ENCODE measurements around the gene PRLR. TPM values are rescaled to one million over a fixed set of nuclear protein-coding genes. Genes with fewer than 3 reads are reported as not detected.

Gene PRLR
- total and polyA plus RNA-seq, 2 of the 13 experiments (the other 11 are each of a cell fraction or from before 2014, with no cell fraction given) = 12.2 to 13.3 TPM

- TF ChIP-seq, protein P1, sequence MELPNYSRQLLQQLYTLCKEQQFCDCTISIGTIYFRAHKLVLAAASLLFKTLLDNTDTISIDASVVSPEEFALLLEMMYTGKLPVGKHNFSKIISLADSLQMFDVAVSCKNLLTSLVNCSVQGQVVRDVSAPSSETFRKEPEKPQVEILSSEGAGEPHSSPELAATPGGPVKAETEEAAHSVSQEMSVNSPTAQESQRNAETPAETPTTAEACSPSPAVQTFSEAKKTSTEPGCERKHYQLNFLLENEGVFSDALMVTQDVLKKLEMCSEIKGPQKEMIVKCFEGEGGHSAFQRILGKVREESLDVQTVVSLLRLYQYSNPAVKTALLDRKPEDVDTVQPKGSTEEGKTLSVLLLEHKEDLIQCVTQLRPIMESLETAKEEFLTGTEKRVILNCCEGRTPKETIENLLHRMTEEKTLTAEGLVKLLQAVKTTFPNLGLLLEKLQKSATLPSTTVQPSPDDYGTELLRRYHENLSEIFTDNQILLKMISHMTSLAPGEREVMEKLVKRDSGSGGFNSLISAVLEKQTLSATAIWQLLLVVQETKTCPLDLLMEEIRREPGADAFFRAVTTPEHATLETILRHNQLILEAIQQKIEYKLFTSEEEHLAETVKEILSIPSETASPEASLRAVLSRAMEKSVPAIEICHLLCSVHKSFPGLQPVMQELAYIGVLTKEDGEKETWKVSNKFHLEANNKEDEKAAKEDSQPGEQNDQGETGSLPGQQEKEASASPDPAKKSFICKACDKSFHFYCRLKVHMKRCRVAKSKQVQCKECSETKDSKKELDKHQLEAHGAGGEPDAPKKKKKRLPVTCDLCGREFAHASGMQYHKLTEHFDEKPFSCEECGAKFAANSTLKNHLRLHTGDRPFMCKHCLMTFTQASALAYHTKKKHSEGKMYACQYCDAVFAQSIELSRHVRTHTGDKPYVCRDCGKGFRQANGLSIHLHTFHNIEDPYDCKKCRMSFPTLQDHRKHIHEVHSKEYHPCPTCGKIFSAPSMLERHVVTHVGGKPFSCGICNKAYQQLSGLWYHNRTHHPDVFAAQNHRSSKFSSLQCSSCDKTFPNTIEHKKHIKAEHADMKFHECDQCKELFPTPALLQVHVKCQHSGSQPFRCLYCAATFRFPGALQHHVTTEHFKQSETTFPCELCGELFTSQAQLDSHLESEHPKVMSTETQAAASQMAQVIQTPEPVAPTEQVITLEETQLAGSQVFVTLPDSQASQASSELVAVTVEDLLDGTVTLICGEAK (IDR thresholded peaks at IDR 0.05) = no peak
- TF ChIP-seq, protein P1 (CRISPR knock-in tag; IDR thresholded peaks at IDR 0.05) = no peak
- no peak for TF ChIP-seq ZNF605 (CRISPR knock-in tag; IDR thresholded peaks at IDR 0.05)
- no peak for TF ChIP-seq ZNF564 (CRISPR knock-in tag; IDR thresholded peaks at IDR 0.05)
- no peak for TF ChIP-seq ATM (IDR thresholded peaks at IDR 0.05; ENCODE audit: borderline replicate concordance)
- no peak for TF ChIP-seq PAWR (CRISPR knock-in tag; IDR thresholded peaks at IDR 0.05; ENCODE audit: borderline replicate concordance)
- TF ChIP-seq ZNF703 (CRISPR knock-in tag; IDR thresholded peaks at IDR 0.05; ENCODE audit: borderline replicate concordance) = no peak
- no peak for TF ChIP-seq ISX (CRISPR knock-in tag; conservative IDR thresholded peaks at IDR 0.05)
Measured at GRCh38 chr5:35136386-35136785, 93.9 kb downstream of the PRLR start (continued).
